ENCODE measurements around the gene VAV2. TPM values are rescaled to one million over a fixed set of nuclear protein-coding genes. Genes with fewer than 3 reads are reported as not detected.
"Not testable (repeated sequence)": the region's sequence is repeated elsewhere in the genome, so short reads cannot be mapped to it uniquely, and the experiment has no call there.

Gene VAV2
- total RNA-seq, 1 experiment from 2014 or later, result 10.3 TPM

DNA sequence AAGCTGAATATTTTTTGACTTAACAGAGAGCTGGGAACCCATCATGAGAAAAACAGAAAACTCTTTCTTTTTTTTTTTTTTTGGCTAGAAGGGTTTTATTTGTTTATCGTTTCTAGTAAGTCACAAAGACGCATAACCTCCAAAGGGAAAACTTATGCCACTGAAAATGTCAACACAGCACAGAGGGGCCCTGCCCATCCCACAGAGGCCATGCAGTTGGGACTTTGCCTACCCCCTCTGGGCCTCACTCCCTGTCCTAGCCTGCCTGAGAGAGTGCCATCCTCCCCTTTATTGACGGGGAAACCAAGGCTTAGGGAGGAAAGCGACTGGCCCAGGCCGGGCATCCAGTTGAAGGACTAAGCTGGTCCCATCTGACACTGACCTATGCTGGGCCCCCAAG, 74.7 kb downstream of the VAV2 start:
- DNase-seq (ENCODE audit: low read depth), result no peak

DNA sequence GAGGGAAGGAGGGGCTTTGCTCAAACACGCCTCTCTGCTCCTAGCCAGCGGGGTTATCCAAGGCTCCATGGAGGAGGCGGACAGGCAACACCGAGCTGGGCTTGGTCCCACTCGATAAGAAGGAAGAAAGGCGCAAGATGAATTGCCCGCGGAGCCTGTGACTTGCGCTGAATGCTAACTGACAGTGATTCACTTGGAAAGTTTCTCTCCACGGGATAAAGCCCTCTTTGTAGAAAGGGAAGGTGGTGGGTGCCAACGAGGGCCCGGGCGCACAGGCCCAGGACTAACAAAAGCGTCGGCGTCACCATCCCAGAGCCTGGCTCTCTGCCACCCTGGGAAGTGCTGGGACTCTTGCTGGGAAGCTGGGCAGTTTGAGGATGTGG, 76.0 kb downstream of the VAV2 start:
- peak; percentile 67 for DNase-seq (ENCODE audit: low read depth)

DNA sequence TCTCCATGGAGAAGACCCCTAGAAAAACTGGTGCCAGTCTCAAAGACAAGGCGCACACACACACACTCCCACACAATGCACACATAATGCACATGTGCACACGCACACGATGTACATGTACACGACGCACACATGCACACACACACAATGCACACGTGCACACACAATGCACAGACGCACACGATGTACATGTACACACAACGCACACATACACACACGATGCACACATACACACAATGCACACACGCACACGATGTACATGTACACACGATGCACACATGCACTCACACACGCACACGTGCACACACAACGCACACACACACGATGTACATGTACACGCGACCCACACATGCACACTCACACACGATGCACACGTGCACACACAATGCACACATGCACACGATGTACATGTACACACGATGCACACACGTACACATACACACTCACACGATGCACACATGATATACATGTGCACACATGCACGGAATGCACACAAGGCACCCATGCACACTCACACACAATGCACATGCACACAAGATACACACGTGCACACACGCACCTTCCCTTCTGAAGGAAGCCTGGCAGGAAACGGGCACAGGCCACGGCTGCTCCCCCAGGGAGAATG, 76.5 kb downstream of the VAV2 start:
- DNase-seq (ENCODE audit: low read depth), result no peak

DNA sequence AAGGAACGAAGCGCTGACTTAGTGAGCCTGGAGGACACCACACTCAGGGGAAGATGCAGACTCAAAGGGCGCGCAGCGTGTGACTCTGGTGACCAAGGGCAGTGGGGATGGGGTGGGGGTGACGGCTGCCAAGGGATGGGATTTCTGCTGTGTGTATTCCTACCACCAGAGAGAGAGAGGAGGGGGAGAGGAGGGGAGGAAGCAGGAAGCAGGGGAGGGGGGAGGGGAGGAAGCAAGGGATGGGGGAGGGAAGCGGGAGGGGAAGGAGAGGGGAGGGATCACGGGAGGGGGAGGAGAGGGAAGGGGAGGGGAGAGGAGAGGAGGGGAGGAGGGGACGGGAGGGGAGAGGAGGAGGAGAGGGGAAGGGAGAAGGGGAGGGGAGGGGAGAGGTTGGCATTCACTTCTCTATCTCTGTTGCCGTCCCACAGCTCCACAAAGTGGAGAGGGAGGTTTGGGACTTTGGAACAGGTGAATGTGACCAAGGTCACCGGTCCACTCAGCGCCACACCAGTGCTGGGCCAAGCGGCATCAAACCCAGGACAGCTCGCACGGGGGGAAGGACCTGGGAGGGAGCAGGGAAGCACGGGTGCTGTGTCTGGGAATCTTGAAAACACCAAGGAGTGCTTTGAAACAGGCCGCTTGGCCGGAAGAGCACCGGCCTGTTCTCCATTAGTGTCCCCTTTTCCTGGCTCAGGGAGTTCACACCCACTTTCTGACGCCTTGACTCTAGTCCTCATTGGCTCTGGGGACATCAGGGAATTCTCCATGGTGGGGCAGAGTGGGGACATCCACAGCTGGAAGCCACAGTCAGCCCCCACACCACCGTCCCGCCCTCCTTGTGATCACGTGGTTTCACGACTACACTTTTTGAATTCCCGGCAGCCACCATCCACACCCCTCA, 77.4 kb downstream of the VAV2 start:
- DNase-seq (ENCODE audit: low read depth), result no peak

DNA sequence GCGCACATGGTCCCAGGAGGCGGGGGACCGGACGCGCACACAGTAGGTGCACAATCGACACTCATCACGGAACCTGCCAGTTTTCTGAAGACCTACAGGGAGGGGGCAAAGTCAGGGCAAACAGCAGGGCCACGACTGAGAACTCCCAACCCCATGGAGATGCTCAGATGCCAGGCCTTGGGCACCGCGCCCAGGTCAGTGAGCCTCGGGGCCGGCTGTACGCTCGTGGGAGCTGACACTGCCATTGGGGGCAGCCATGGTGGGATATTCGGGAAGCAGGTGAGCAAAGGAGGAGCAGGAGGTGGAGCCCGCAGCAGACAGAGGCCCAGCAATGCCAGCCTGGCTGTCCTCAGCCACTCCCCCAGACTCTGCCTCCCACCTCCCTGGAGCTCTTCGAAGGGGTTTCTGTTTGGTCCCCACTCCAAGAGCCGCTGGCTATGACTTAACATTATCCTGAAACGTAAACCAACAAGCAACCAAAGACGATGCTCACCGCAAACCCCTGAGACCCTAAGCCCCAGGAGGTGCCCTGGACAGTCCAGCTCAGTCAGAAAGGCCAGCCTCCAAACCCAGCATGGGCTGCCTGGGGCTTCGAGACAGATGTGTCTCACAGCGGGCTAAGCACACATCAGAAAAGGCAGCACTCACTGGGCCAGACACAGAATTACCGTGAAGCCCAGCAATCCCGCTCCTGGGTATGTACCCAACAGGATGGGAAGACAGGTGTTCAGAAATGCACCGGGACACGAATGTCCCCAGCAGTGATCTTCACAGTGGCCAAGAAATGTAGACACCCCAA, 78.4 kb downstream of the VAV2 start:
- no peak for DNase-seq (ENCODE audit: low read depth)

DNA sequence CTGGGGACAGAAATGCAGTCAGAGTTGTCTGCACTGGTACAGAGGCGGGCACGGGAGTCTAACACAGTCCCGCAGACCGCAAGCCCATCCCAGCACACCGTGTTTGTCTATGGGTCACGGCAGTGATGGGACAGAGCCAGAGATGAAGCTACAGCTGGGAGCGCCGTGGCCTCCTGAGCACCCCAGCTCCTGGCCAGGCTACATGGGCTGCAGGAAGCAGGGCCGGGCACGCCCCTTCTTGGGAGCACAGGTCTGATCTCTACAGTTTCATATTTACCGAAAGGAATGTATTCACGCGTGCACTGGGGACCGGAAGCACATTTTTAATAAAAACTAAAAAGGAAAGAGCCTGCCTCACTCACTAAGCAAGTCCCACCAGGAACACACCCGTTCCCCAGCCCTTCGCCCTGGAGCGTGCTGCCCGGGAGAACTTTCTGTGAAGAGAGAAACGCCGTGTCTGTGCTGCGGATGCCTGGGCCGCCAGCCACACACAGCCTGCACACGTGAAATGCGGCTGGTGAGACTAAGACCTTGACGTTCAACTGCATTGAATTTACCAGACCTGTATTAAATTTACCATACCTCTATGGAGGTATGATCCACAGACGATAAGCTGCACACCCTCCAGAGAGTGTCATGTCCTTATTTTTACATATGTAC, 81.1 kb downstream of the VAV2 start:
- DNase-seq (ENCODE audit: low read depth), result no peak

DNA sequence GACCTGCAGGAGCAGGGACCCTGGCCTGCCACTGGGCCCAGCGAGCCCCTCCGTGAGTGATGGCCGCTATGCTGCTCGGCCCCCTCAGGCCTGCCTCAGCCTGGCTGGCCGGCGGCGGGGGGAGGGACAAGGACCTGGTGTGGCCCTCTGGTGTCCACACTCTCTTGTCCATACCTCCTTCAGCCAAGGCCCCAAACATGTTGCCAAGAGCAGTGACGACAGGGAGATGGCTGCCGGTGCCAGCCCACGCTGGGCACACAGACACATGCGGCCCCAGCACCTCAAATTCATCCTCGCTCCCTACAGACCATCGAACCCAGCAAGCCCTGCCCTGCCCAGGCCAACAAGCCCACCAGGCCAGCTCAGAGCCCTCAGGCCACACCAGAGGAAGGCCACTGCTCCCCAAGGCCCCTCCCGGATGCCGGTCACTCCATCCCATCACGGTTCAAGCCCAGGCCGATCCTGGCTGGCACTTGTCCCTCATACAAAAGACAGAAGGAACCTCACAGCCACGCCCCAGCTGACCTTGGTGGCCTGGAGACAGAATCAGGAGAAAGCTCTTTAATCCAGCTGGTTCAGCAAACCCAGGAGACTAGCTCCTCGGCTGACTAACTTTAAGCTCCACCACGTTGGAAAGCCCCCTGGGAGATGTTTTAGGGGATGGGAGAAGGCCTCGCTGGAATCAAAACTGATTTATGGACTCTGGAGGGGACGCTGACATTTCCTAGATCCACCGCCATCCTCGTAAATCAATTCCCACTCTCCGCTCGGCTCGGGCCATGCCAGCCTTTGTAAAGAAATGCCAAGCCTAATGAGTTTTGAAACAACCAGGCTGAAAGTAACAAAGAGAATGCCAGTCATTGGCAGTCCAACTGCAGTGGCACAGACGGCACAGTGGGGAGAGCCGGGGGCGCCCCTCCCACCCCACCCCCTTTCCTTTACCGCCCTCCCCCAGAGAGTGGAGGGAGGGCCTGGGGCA, 84.9 kb downstream of the VAV2 start:
- no peak for DNase-seq (ENCODE audit: low read depth)

DNA sequence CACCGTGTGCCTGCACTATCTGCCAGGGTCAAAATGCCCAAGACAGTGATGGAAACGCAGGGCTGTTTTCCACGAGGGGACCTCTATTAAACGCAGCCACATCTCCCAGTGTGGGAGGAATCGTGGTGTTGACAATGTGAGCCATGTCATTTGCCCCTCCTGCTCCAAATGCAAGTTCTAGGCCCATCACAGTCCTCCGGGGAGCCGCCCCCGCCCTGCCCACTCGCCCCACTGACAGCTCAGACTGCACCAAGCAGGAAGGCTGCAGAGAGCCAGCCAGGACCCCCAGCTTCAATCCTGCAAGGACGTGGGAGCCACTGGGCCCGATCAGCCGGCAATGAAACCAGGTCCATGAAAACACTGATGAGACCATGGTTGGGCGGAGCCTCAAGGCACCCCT, 85.9 kb downstream of the VAV2 start:
- no peak for DNase-seq (ENCODE audit: low read depth)

DNA sequence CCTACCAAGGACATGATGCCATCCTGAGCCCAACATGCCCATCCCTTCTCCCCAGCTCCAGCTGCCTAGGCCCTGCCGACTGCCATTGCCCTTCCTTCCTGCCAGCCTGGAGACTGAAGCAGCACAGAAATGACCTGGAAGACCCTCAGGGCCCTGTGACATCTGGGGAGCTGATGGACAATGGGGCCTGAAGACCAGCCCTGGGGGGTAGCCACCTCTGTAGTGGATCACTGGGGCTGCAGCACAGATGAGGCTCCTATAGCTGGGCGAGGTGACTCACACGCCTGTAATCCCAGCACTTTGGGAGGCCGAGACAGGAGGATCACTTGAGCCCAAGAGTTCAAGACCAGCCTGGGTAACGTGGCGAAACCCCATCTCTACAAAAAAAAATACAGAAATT, 86.6 kb downstream of the VAV2 start:
- DNase-seq (ENCODE audit: low read depth), result no peak

DNA sequence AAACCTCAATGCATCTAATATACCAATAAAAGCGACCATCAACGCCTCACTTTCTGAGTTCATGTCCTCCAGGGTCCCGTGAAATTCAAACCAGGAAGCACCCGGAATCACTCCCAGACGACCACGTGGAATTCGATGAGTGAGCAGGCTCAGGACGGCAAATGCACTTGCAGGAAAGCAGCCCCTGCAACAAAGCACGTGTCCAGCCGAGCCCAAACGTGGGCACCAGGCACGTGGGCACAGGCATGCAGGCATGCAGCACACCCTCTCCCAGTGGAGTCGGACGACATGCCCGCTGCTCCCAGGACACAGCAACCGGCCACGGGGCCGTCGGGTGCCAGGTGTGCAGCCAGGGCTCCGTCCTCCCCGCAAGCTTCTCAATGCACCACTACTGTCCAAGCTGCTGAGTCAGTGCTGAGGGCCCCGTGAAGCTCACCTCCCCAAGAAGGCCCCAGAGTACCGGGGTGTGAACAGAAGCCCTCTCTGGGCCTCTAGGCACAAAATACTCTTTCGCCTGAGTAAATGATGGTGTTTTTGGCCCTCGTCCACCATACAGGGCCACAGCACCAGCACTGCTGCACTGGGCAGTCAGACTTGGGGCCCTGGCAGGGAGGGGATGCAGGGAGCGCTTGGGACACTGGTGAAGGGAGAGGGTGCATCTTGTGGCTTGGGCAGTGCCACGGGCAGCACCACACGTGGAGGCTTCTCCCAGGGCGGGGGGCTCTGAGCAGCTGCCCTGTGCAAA, 87.6 kb downstream of the VAV2 start:
- DNase-seq (ENCODE audit: low read depth), result no peak

DNA sequence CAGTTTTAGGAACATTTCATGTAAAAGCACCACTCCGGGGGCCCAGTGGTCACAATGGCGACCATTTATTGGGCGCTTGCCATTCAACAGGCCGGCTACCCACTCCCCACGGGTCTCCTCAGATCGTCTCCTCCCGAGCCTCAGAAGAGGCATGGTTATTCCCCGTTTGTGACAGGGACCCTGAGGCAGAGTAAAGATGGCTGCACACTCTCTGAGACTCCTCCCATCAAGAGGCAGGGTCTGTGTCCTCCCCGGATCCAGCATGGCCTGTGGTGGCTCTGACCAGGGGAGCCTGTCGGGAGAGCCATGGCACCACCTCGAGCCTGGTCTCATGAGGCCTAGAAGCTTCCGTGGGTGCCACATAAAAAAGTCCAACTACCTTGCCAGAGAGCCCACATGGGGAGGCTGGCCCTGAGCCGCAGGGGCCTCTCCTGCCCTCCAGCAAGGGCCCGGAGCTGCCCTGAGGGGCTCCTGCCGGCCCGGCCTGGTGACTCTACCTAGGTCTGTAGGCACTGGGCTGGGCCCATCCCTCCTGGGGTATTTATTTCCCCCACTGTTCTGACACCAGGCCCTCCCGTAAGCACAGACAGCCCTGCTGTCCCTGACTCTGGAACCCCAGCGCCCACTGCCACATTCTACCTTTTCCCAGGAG, 90.8 kb downstream of the VAV2 start:
- no peak for DNase-seq (ENCODE audit: low read depth)

DNA sequence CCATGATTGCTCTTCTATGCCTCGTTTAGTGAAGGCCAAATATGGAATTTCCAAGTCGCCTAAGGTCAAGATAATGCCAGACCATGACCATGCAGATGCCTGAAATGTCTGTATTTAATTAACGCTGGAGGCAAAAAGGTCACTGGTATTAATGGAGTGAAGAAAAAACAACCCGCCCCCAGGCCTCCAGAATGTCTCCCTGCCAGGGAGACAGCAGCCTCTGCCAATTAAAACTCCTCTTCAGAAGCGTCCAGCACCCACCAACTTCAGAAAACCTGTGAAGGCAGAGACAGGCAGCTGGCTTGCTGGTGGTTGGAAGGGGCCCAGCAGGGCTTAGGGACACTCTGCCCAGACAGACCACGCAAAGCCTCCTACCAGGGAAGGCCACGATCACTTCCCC, 94.4 kb downstream of the VAV2 start:
- peak; percentile 76 for DNase-seq (ENCODE audit: low read depth)

DNA sequence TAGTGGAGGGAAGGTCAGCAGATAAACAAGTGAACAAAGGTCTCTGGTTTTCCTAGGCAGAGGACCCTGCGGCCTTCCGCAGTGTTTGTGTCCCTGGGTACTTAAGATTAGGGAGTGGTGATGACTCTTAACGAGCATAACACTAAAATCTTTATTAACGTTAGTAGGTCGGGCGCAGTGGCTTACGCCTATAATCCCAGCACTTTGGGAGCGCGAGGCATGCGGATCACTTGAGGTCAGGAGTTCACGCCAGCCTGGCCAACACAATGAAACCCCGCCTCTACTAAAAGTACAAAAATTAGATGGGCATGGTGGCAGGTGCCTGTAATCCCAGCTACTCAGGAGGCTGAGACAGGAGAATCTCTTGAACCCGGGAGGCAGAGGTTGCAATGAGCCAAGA, 96.1 kb downstream of the VAV2 start:
- not testable (repeated sequence) for DNase-seq (ENCODE audit: low read depth)

DNA sequence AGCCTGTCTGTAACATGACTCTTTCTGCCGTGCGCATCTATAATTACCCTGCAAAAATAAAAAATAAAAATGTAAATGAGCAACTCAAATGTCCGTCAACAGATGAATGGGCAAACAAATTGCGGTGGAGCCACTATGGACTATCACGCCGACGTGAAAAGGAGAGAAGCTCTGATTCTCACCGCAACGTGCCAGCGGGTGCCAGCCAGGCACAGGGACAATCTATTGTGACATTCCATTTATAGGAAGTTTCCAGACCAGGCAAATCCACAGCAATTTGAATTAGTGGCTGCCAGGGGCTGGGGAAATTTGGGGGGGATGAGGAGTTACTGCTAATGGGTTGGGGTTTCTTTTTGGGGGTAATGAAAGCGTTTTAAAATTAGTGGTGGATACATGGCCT, 96.8 kb downstream of the VAV2 start:
- no peak for DNase-seq (ENCODE audit: low read depth)

DNA sequence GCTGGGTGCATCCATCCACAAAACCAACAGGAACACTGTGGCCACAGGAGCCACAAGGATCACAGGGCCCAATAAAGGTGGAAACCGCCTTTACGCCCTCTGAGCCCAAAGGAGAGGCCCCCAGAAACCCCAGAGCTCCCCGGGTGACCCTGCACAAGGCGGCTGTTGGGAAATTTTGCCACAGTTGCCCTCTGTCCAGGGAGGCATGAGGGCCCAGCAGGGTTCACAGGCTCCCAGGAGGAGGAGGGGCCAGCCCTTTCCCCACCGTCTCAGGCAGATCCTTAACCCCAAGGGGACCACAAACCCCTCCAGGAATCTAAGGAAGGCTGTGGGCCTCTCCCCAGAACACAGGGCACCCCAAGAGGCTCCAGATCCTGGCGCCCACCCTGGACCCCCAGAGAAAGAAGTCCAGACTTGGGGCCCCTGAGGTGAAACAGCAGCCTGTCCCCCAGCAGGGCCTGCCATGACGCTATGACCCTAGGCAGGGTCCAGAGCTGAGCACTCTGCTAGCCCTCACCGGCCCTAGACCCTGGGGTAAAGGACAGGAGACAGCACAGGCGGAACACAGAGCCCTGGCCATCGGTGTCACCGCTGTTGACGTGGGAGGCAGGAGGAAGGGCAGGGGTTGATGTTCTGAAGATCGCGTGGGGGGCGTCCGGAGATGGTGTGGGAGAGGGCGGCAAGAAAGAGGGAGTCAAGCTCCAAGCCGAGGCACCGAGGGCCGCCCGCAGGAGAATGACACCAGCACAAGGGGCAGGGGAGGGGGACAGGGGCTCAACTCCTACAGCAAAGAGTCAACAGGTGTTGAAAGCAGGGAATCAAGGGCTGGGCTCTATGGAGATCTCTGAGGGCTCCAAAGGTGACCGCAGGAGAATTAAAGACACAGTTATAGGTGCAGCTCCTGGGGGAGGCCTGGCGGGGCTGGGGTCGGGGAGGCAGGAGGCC, 97.5 kb downstream of the VAV2 start:
- no peak for DNase-seq (ENCODE audit: low read depth)

DNA sequence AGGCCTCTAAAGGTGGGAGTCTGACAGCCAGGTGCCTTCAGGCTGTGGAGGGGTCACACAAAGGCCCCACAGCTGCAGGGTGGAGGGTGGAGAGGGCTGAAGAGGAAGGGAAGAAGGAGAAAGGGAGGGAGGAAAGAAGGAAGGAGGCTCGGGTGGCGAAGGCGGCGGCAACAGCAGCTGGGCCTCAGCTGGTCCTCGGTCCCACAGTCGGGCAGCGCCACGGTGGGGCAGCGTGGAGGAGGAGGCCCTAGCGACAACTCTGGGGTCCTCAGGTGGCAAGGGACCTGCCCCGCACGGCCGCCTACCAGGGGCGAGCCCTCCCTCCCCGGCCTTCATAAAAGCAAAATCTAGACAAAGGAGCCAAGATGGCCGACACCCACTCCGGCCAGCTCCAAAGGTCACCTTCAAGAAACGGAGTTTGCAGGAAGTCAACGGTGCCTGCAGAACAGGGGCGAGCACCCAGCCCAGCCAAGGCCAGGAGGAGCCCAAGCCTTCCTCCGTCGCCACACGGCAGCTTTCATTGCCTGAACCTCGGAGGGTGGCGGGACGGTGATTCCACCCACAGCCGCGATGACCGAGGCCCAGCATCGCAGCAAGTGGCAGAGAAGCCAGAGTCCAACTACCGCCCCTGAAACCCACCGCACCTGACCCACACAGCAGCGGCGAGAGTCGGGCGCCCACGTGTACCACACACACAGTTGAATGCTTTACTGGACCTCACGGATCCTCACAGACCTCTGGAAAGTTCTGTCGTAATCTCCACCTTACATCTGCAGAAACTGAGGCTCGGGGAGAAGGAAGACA, 98.7 kb downstream of the VAV2 start:
- DNase-seq (ENCODE audit: low read depth), result no peak

DNA sequence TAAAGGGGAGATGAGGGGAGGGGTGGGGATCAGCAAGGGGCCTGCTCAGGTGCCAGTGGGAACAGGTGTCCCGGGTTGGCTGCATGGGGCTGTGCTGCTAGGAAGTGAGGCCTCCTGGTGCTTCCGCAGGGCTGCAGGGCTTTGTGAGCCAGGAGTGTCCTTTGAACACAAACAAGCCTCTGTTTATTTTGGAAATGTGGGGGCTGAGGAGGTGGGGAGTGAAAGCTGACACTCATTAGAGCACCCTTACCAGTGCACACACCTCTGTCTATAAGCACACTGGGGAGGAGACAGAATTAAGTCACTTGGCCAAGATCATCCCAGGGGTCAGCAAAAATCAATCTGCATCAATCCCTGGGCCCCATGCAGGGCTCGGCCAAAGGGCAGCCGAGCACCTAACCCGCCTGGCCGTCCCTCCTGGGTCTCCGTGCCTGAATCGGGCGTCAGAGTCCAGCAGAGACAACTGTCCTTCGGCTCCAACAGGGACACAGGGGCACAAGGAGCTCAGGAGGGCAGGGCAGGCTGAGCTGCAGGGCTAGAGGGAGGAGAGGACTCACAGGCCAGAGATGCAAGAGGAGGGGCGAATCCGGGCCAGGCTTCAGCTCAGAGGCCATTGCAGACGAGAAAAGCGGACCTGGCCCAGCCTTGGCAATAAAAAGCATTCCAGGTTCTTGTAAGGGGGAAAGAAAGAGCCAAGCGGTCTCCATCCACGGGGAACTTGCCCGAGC, 99.8 kb downstream of the VAV2 start:
- no peak for DNase-seq (ENCODE audit: low read depth)

Measured in RPMI7951 (cell line).